Ishikawa (cell line): Measurements from ENCODE around the gene FBXO24.

Experiments
- CEBPB ChIP-seq: IDR thresholded peaks from 2 replicates; pipeline ENCODE4 v1.6.1; 2012
- EP300 ChIP-seq: IDR thresholded peaks from 2 replicates; pipeline ENCODE4 v1.6.1; 2012; ENCODE audit warnings: borderline replicate concordance
- TAF1 ChIP-seq: IDR thresholded peaks from 2 replicates; pipeline ENCODE4 v1.6.1; 2012; ENCODE audit warnings: low read depth, mild to moderate bottlenecking

GRCh38 chr7:100574362-100575205 is 11.5 kb upstream of the FBXO24 start:
- TF ChIP-seq TAF1 (no peak), EP300 (no peak), CEBPB (no peak)
